ENCODE results near the gene SLC22A23. TPM values are rescaled to one million over a fixed set of nuclear protein-coding genes. Genes with fewer than 3 reads are reported as not detected.

Gene SLC22A23
- polyA plus RNA-seq, 1 donor (not counting 4 experiments of a cell fraction or from before 2014, with no cell fraction given), result 4.3 TPM

GRCh38 chr6:3318821-3319540 is 137.9 kb downstream of the SLC22A23 start:
- no peaks in the 10 kb centered on the region for H4K20me1 ChIP-seq (ENCODE audit: control insufficient read depth, extremely low read depth, insufficient read depth, low read length)
- no peaks in the 10 kb centered on the region for H3K27me3 ChIP-seq (ENCODE audit: control insufficient read depth, extremely low read depth, insufficient read depth, low read length)
- no peaks in the 10 kb centered on the region for H3K9me3 ChIP-seq (ENCODE audit: control insufficient read depth, low read depth, low read length)
- DNase-seq (ENCODE audit: low read depth, low spot score) (no peak), FAIRE-seq (no peak)
- no peak overlapping the region for H3K27ac ChIP-seq (ENCODE audit: control insufficient read depth, insufficient read depth, low read length)
- no peak overlapping the region for H3K4me3 ChIP-seq (ENCODE audit: control insufficient read depth in 2 of 3, extremely low read depth in 1 of 3, insufficient read depth in 2 of 3, low read depth in 1 of 3, low read length in 3 of 3)
- H2AFZ ChIP-seq (ENCODE audit: control insufficient read depth, low read length), result no peak overlapping the region
- TF ChIP-seq EZH2 (IDR thresholded peaks at IDR 0.05; ENCODE audit: low read length), result no peak
- TF ChIP-seq, protein P1, sequence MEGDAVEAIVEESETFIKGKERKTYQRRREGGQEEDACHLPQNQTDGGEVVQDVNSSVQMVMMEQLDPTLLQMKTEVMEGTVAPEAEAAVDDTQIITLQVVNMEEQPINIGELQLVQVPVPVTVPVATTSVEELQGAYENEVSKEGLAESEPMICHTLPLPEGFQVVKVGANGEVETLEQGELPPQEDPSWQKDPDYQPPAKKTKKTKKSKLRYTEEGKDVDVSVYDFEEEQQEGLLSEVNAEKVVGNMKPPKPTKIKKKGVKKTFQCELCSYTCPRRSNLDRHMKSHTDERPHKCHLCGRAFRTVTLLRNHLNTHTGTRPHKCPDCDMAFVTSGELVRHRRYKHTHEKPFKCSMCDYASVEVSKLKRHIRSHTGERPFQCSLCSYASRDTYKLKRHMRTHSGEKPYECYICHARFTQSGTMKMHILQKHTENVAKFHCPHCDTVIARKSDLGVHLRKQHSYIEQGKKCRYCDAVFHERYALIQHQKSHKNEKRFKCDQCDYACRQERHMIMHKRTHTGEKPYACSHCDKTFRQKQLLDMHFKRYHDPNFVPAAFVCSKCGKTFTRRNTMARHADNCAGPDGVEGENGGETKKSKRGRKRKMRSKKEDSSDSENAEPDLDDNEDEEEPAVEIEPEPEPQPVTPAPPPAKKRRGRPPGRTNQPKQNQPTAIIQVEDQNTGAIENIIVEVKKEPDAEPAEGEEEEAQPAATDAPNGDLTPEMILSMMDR (optimal IDR thresholded peaks at IDR 0.05 in 1 of 3, IDR thresholded peaks at IDR 0.05 in 1 of 3, conservative IDR thresholded peaks at IDR 0.05 in 1 of 3; ENCODE audit: extremely low read depth in 1 of 3, insufficient read depth in 2 of 3, low read length in 3 of 3), result no peak
- H3K9ac ChIP-seq (ENCODE audit: control insufficient read depth, extremely low read depth, insufficient read depth, low read length), result no peak overlapping the region
- dilution Hi-C loops (cut with MboI; ENCODE audit: extremely low pct_ligation_motif_present, low sequenced_read_pairs), result no loop called here
- H3K4me2 ChIP-seq (ENCODE audit: control insufficient read depth, extremely low read depth, insufficient read depth, low read depth, low read length), result no peak overlapping the region
- H3K9me1 ChIP-seq (ENCODE audit: control insufficient read depth, extremely low read depth, insufficient read depth, low read length), result no peaks in the 10 kb centered on the region
- no peaks in the 10 kb centered on the region for H3K4me1 ChIP-seq (ENCODE audit: control insufficient read depth, extremely low read depth, insufficient read depth, low read length)
- H3K36me3 ChIP-seq (ENCODE audit: control insufficient read depth in 2 of 2, extremely low read depth in 1 of 2, insufficient read depth in 2 of 2, low read length in 2 of 2), result peaks cover 0 to 4% of the 10 kb centered on the region in 2 experiments
- no peaks in the 10 kb centered on the region for H3K79me2 ChIP-seq (ENCODE audit: control insufficient read depth, insufficient read depth, low read length)

GRCh38 chr6:3318226-3318625 is 138.6 kb downstream of the SLC22A23 start:
- dilution Hi-C loops (cut with MboI; ENCODE audit: extremely low pct_ligation_motif_present, low sequenced_read_pairs), result no loop called here
- TF ChIP-seq, protein P1 (optimal IDR thresholded peaks at IDR 0.05 in 1 of 3, IDR thresholded peaks at IDR 0.05 in 1 of 3, conservative IDR thresholded peaks at IDR 0.05 in 1 of 3; ENCODE audit: extremely low read depth in 1 of 3, insufficient read depth in 2 of 3, low read length in 3 of 3), result no peak
- no peak for TF ChIP-seq EZH2 (IDR thresholded peaks at IDR 0.05; ENCODE audit: low read length)

More at GRCh38 chr6:3318226-3318625, 138.6 kb downstream of the SLC22A23 start:
- Histone ChIP-seq H2AFZ (ENCODE audit: control insufficient read depth, low read length) (no peak overlapping the region), H3K9ac (ENCODE audit: control insufficient read depth, extremely low read depth, insufficient read depth, low read length) (no peak overlapping the region), H3K9me3 (ENCODE audit: control insufficient read depth, low read depth, low read length) (no peaks in the 10 kb centered on the region), H3K4me1 (ENCODE audit: control insufficient read depth, extremely low read depth, insufficient read depth, low read length) (no peaks in the 10 kb centered on the region), H3K36me3 (ENCODE audit: control insufficient read depth in 2 of 2, extremely low read depth in 1 of 2, insufficient read depth in 2 of 2, low read length in 2 of 2) (peaks cover 0 to 4% of the 10 kb centered on the region in 2 experiments), H3K27me3 (ENCODE audit: control insufficient read depth, extremely low read depth, insufficient read depth, low read length) (no peaks in the 10 kb centered on the region), H3K4me3 (ENCODE audit: control insufficient read depth in 2 of 3, extremely low read depth in 1 of 3, insufficient read depth in 2 of 3, low read depth in 1 of 3, low read length in 3 of 3) (no peak overlapping the region), H3K9me1 (ENCODE audit: control insufficient read depth, extremely low read depth, insufficient read depth, low read length) (no peaks in the 10 kb centered on the region), H4K20me1 (ENCODE audit: control insufficient read depth, extremely low read depth, insufficient read depth, low read length) (no peaks in the 10 kb centered on the region), H3K79me2 (ENCODE audit: control insufficient read depth, insufficient read depth, low read length) (no peaks in the 10 kb centered on the region), H3K4me2 (ENCODE audit: control insufficient read depth, extremely low read depth, insufficient read depth, low read depth, low read length) (no peak overlapping the region), H3K27ac (ENCODE audit: control insufficient read depth, insufficient read depth, low read length) (no peak overlapping the region)
- DNase-seq (ENCODE audit: low read depth, low spot score) (no peak), FAIRE-seq (no peak)

Data from keratinocyte (primary cell).